Measurements from ENCODE around the gene QARS1. TPM values are rescaled to one million over a fixed set of nuclear protein-coding genes. Genes with fewer than 3 reads are reported as not detected.

Gene QARS1
- total and polyA plus RNA-seq, 2 of the 13 experiments (the other 11 are each of a cell fraction or from before 2014, with no cell fraction given), result 307 to 327 TPM

- peak; percentile 79 for TF ChIP-seq ZMYM4 (CRISPR knock-in tag; IDR thresholded peaks at IDR 0.05)
- no peak for TF ChIP-seq ZNF207 (IDR thresholded peaks at IDR 0.05; ENCODE audit: borderline replicate concordance)
- TF ChIP-seq ZNF17 (CRISPR knock-in tag; IDR thresholded peaks at IDR 0.05), result no peak
- TF ChIP-seq RFXANK (CRISPR knock-in tag; IDR thresholded peaks at IDR 0.05), result 0 out of 2 replicates have a peak, but pooled peaks have one; percentile 51
- peak; percentile 25; the same call in 1 of the 2 replicates for TF ChIP-seq ZNF646 (CRISPR knock-in tag; IDR thresholded peaks at IDR 0.05)
- TF ChIP-seq ZNF776 (CRISPR knock-in tag; IDR thresholded peaks at IDR 0.05), result 0 out of 2 replicates have a peak, but pooled peaks have one; percentile 30
- peak; percentile 52; the same call in 1 of the 2 replicates for TF ChIP-seq ZZZ3 (CRISPR knock-in tag; IDR thresholded peaks at IDR 0.05; ENCODE audit: borderline replicate concordance)
- TF ChIP-seq PAXIP1 (CRISPR knock-in tag; conservative IDR thresholded peaks at IDR 0.05), result peak; percentile 60; the same call in 1 of the 2 replicates
- peak; percentile 68; the same call in 1 of the 2 replicates for TF ChIP-seq REPIN1 (CRISPR knock-in tag; IDR thresholded peaks at IDR 0.05; ENCODE audit: borderline replicate concordance, low read depth)
- no peak; the same call in 1 of the 2 replicates for TF ChIP-seq ZBTB14 (CRISPR knock-in tag; IDR thresholded peaks at IDR 0.05)
- peak; percentile 84; the same call in 1 of the 2 replicates for TF ChIP-seq ETV5 (CRISPR knock-in tag; IDR thresholded peaks at IDR 0.05; ENCODE audit: borderline replicate concordance)
- peak; percentile 80; the same call in 1 of the 2 replicates for TF ChIP-seq CSRNP1 (CRISPR knock-in tag; IDR thresholded peaks at IDR 0.05)
- TF ChIP-seq ZNF878 (CRISPR knock-in tag; IDR thresholded peaks at IDR 0.05), result 0 out of 2 replicates have a peak, but pooled peaks have one; percentile 46
- TF ChIP-seq ZSCAN9 (CRISPR knock-in tag; IDR thresholded peaks at IDR 0.05; ENCODE audit: borderline replicate concordance), result peak; percentile 58; the same call in 1 of the 2 replicates
Measured at GRCh38 chr3:49104427-49105291, at the start of gene QARS1 (continued).
